GM12875 (cell line): ENCODE data around the gene CHIC2.

Source experiments
- H3K4me3 ChIP-seq: one replicate; pipeline ENCODE4 v1.5.1; 2011; ENCODE audit warnings: low read depth, low read length, control low read depth
- CTCF ChIP-seq: IDR thresholded peaks from 2 replicates; pipeline ENCODE4 v1.5.1; 2011; ENCODE audit warnings: low read depth, mild to moderate bottlenecking, control low read depth, inconsistent platforms, low read length, moderate library complexity, borderline replicate concordance; ENCODE audit not compliant: insufficient read depth

The CHIC2 gene

GRCh38 chr4:53963336-53963735, 101.1 kb downstream of the CHIC2 start:
- H3K4me3 ChIP-seq: no peak overlapping the region

GRCh38 chr4:53962516-53963225, 101.7 kb downstream of the CHIC2 start:
- no peak for TF ChIP-seq CTCF
- H3K4me3 ChIP-seq: no peak overlapping the region

More at GRCh38 chr4:53963336-53963735, 101.1 kb downstream of the CHIC2 start:
- no peak for TF ChIP-seq CTCF

- no peak overlapping the region for H3K4me3 ChIP-seq
- TF ChIP-seq CTCF: no peak
Measured at GRCh38 chr4:53961351-53961750, 103.1 kb downstream of the CHIC2 start.

- TF ChIP-seq CTCF: no peak
- no peak overlapping the region for H3K4me3 ChIP-seq
Measured at GRCh38 chr4:53960843-53961242, 103.6 kb downstream of the CHIC2 start.
